ENCODE results near the gene ARHGAP26.
A peak's percentile ranks its signal among the peaks of the same experiment; 100 is the strongest.

Gene ARHGAP26

DNA sequence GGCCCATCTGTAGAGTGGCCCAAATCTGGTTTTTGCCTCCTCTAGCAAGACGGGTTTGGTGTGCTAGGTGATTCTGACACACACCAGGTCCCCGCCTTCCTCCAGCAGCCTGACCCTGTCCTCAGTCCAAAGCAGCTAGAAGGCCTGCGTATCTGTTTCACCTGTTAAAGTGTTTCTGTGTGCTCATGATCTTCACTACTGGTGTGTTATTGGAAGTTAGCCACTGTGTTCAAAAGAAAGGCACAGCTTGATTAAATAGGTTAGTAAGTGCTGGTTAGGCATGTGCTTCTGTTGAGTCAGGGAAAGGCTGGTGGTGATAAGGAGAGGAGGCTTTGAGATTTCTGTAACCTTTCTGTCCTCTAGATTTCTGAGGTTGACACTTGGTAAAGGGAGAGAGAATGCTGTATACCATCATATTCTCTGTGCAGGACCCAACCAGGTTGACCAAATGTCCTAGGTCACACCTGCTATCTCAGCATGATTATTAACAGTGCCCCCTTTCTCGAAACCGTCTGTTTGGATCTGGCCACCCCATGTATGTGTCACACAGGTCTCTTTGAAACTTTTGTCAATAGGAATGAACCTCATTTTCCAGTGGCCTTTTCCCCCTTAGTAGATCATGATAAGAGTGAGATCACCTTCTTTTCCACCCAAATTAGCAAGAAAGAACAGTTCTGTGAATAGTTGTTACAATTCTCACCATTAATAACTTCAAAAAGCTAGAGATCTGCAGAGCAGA, 58.8 kb downstream of the ARHGAP26 start:
- no peak overlapping the region for H4K91ac ChIP-seq (ENCODE audit: low read length)
- peaks cover 27% of the 10 kb centered on the region for H3K4me1 ChIP-seq (ENCODE audit: control insufficient read depth, insufficient read depth, low read depth, low read length)
- no peak overlapping the region for H3K18ac ChIP-seq (ENCODE audit: low read depth in 1 of 2, low read length in 2 of 2)
- H3K4ac ChIP-seq (ENCODE audit: low read depth in 1 of 2, low read length in 2 of 2), result no peak overlapping the region
- H4K8ac ChIP-seq (ENCODE audit: low read length), result no peak overlapping the region
- no peak overlapping the region for H2AFZ ChIP-seq (ENCODE audit: low read depth, low read length)
- peaks cover 30% of the 10 kb centered on the region for H3K79me1 ChIP-seq (replicated peaks; ENCODE audit: low read length, poor library complexity, severe bottlenecking)
- no peaks in the 10 kb centered on the region for H3K9me3 ChIP-seq (ENCODE audit: control insufficient read depth, low read length)
- peak overlapping the region in 1 of 2 experiments; percentile 47 for H2BK12ac ChIP-seq (ENCODE audit: low read length in 2 of 2)
- no peak overlapping the region for H3K14ac ChIP-seq (ENCODE audit: low read length in 2 of 2)
- DNase-seq, result no peak
- no peak overlapping the region for H2BK15ac ChIP-seq (ENCODE audit: low read depth, poor library complexity, severe bottlenecking)
- 97% methylated on average over 5 of the region's 5 CpGs for WGBS
- H3K23ac ChIP-seq (ENCODE audit: low read length in 2 of 2), result peak overlapping the region in 1 of 2 experiments; percentile 50
- H3K27ac ChIP-seq (ENCODE audit: low read length, poor library complexity, severe bottlenecking), result no peak overlapping the region
- no peak overlapping the region for H2BK5ac ChIP-seq (ENCODE audit: low read depth, low read length, poor library complexity, severe bottlenecking)
- no peaks in the 10 kb centered on the region for H3K27me3 ChIP-seq (ENCODE audit: control insufficient read depth in 1 of 2, insufficient read depth in 1 of 2, low read length in 2 of 2)
- H3K4me2 ChIP-seq (ENCODE audit: low read length, poor library complexity, severe bottlenecking), result no peak overlapping the region
- H3K9ac ChIP-seq (ENCODE audit: low read length), result no peak overlapping the region
- no peak overlapping the region for H3K4me3 ChIP-seq (ENCODE audit: insufficient read depth in 1 of 2, low read depth in 1 of 2, low read length in 2 of 2)
- no peaks in the 10 kb centered on the region for H3K36me3 ChIP-seq (ENCODE audit: control insufficient read depth in 1 of 2, insufficient read depth in 2 of 2, low read depth in 1 of 2, low read length in 2 of 2)
- H2AK5ac ChIP-seq (ENCODE audit: low read length, severe bottlenecking), result peak overlapping the region; percentile 97
- H2BK120ac ChIP-seq (ENCODE audit: low read depth, low read length), result no peak overlapping the region

DNA sequence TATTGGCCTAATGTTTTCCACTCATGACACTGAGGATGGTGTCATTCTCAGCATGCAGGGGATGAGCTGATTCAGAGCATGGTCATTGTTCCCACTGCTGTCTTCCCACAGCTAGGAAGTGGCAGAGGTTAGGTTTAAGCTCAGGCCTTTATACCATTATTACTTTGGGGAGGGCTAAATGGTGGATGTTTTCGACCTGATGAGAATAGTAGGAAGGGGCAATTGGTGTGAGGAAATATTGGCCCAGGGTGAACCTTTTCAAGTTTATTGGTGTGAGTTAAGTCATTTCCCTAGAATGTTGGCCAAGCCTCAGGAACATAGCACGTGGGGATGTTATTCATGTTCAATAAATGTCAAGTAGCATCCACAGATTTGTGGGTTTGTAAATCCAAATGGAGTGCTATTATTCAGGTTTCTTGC, 59.6 kb downstream of the ARHGAP26 start:
- no peak for DNase-seq
- no peak overlapping the region for H2BK15ac ChIP-seq (ENCODE audit: low read depth, poor library complexity, severe bottlenecking)

DNA sequence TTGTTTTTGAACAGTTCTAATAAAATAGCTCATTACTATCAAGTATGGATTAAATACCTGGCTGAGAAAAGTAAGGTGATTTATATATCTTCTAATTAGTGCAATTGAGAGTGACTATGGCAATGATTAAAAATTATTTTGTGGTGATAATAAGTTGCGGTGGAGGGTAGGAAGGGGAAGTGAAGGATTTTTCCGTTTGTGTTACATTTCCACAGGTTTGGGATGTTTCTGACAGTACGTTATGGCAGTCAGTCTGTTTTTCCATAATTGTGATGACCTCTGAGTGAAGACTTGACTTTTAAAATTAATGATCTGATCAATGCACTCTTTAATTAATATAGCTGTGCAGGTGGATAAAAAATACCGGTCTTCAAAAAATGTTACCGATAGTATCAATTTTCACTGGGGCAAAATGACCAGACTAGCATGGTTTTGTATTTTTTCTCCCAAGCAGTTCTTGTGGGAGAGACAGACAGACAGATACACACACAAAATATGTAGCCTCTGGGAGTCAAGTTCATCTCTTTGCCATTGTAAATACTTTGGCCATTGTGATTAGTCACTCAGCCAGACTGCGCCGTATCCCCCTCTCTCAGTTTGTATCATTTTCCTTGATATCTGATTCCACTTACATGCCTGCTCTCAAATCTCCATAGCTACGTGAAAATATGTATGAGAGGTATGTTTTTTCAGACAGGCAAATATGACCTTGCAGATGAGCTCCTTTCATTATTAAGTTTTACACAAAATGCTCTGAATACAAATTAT, 60.2 kb downstream of the ARHGAP26 start:
- DNase-seq, result peak; percentile 22
- Histone ChIP-seq H2BK120ac (ENCODE audit: low read depth, low read length) (no peak overlapping the region), H3K4ac (ENCODE audit: low read depth in 1 of 2, low read length in 2 of 2) (no peak overlapping the region), H2BK5ac (ENCODE audit: low read depth, low read length, poor library complexity, severe bottlenecking) (no peak overlapping the region), H3K9me3 (ENCODE audit: control insufficient read depth, low read length) (no peaks in the 10 kb centered on the region), H3K36me3 (ENCODE audit: control insufficient read depth in 1 of 2, insufficient read depth in 2 of 2, low read depth in 1 of 2, low read length in 2 of 2) (no peaks in the 10 kb centered on the region), H2AFZ (ENCODE audit: low read depth, low read length) (no peak overlapping the region), H2AK5ac (ENCODE audit: low read length, severe bottlenecking) (no peak overlapping the region), H3K27ac (ENCODE audit: low read length, poor library complexity, severe bottlenecking) (peak overlapping the region; percentile 43), H3K23ac (ENCODE audit: low read length in 2 of 2) (no peak overlapping the region), H2BK15ac (ENCODE audit: low read depth, poor library complexity, severe bottlenecking) (no peak overlapping the region), H3K14ac (ENCODE audit: low read length in 2 of 2) (no peak overlapping the region), H4K8ac (ENCODE audit: low read length) (no peak overlapping the region), H3K27me3 (ENCODE audit: control insufficient read depth in 1 of 2, insufficient read depth in 1 of 2, low read length in 2 of 2) (no peaks in the 10 kb centered on the region), H2BK12ac (ENCODE audit: low read length in 2 of 2) (no peak overlapping the region), H3K9ac (ENCODE audit: low read length) (peak overlapping the region; percentile 44), H3K18ac (ENCODE audit: low read depth in 1 of 2, low read length in 2 of 2) (no peak overlapping the region), H3K4me1 (ENCODE audit: control insufficient read depth, insufficient read depth, low read depth, low read length) (peaks cover 19% of the 10 kb centered on the region), H3K4me3 (ENCODE audit: insufficient read depth in 1 of 2, low read depth in 1 of 2, low read length in 2 of 2) (peak overlapping the region in 1 of 2 experiments; percentile 19), H3K4me2 (ENCODE audit: low read length, poor library complexity, severe bottlenecking) (peak overlapping the region; percentile 23), H3K79me1 (replicated peaks; ENCODE audit: low read length, poor library complexity, severe bottlenecking) (peaks cover 29% of the 10 kb centered on the region), H4K91ac (ENCODE audit: low read length) (no peak overlapping the region)
- WGBS, result 88% methylated on average over 7 of the region's 8 CpGs

More for the DNA sequence above, 59.6 kb downstream of the ARHGAP26 start:
- Histone ChIP-seq H2BK12ac (ENCODE audit: low read length in 2 of 2) (no peak overlapping the region), H2AFZ (ENCODE audit: low read depth, low read length) (no peak overlapping the region), H3K14ac (ENCODE audit: low read length in 2 of 2) (peak overlapping the region in 1 of 2 experiments; percentile 6), H3K18ac (ENCODE audit: low read depth in 1 of 2, low read length in 2 of 2) (no peak overlapping the region), H2AK5ac (ENCODE audit: low read length, severe bottlenecking) (peak overlapping the region; percentile 62), H3K23ac (ENCODE audit: low read length in 2 of 2) (no peak overlapping the region), H3K27ac (ENCODE audit: low read length, poor library complexity, severe bottlenecking) (peak overlapping the region; percentile 2), H3K36me3 (ENCODE audit: control insufficient read depth in 1 of 2, insufficient read depth in 2 of 2, low read depth in 1 of 2, low read length in 2 of 2) (no peaks in the 10 kb centered on the region), H2BK120ac (ENCODE audit: low read depth, low read length) (no peak overlapping the region), H3K79me1 (replicated peaks; ENCODE audit: low read length, poor library complexity, severe bottlenecking) (peaks cover 33% of the 10 kb centered on the region), H3K9ac (ENCODE audit: low read length) (peak overlapping the region; percentile 44), H3K4me3 (ENCODE audit: insufficient read depth in 1 of 2, low read depth in 1 of 2, low read length in 2 of 2) (peak overlapping the region in 1 of 2 experiments; percentile 19), H3K4me2 (ENCODE audit: low read length, poor library complexity, severe bottlenecking) (no peak overlapping the region), H3K9me3 (ENCODE audit: control insufficient read depth, low read length) (no peaks in the 10 kb centered on the region), H3K4me1 (ENCODE audit: control insufficient read depth, insufficient read depth, low read depth, low read length) (peaks cover 22% of the 10 kb centered on the region), H4K8ac (ENCODE audit: low read length) (no peak overlapping the region), H2BK5ac (ENCODE audit: low read depth, low read length, poor library complexity, severe bottlenecking) (no peak overlapping the region), H3K27me3 (ENCODE audit: control insufficient read depth in 1 of 2, insufficient read depth in 1 of 2, low read length in 2 of 2) (no peaks in the 10 kb centered on the region), H3K4ac (ENCODE audit: low read depth in 1 of 2, low read length in 2 of 2) (no peak overlapping the region), H4K91ac (ENCODE audit: low read length) (no peak overlapping the region)
- 69% methylated on average over 2 of the region's 2 CpGs for WGBS

DNA sequence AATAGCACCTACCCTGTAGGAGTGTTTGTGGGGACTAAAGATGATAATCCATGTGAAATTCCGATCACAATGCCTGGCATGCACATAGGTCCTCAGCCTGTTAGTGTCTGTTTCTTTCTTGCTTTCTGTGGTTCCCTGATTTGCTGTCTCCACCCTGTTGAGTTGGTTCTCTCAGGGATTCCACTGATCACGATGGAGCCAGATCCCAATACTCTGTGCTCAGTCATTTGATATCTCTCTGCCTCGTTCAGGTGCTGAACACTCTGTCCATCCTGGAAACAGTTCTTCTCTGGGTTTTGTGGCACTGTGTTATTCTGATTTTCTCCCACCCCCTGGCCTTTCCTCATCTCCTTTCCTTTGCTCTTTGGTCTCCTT, 60.8 kb downstream of the ARHGAP26 start:
- H2BK120ac ChIP-seq (ENCODE audit: low read depth, low read length), result no peak overlapping the region
- H3K18ac ChIP-seq (ENCODE audit: low read depth in 1 of 2, low read length in 2 of 2), result no peak overlapping the region
- H2AK5ac ChIP-seq (ENCODE audit: low read length, severe bottlenecking), result peak overlapping the region; percentile 87
- no peak overlapping the region for H3K4ac ChIP-seq (ENCODE audit: low read depth in 1 of 2, low read length in 2 of 2)
- no peaks in the 10 kb centered on the region for H3K36me3 ChIP-seq (ENCODE audit: control insufficient read depth in 1 of 2, insufficient read depth in 2 of 2, low read depth in 1 of 2, low read length in 2 of 2)
- H2BK5ac ChIP-seq (ENCODE audit: low read depth, low read length, poor library complexity, severe bottlenecking), result no peak overlapping the region
- DNase-seq, result no peak
- no peak overlapping the region for H4K8ac ChIP-seq (ENCODE audit: low read length)
- no peak overlapping the region for H4K91ac ChIP-seq (ENCODE audit: low read length)
- no peak overlapping the region for H2BK15ac ChIP-seq (ENCODE audit: low read depth, poor library complexity, severe bottlenecking)
- H3K79me1 ChIP-seq (replicated peaks; ENCODE audit: low read length, poor library complexity, severe bottlenecking), result peaks cover 29% of the 10 kb centered on the region
- no peak overlapping the region for H3K14ac ChIP-seq (ENCODE audit: low read length in 2 of 2)
- H3K4me2 ChIP-seq (ENCODE audit: low read length, poor library complexity, severe bottlenecking), result peak overlapping the region; percentile 23
- peaks cover 16% of the 10 kb centered on the region for H3K4me1 ChIP-seq (ENCODE audit: control insufficient read depth, insufficient read depth, low read depth, low read length)
- no peak overlapping the region for H3K4me3 ChIP-seq (ENCODE audit: insufficient read depth in 1 of 2, low read depth in 1 of 2, low read length in 2 of 2)
- peak overlapping the region; percentile 44 for H3K9ac ChIP-seq (ENCODE audit: low read length)
- H3K9me3 ChIP-seq (ENCODE audit: control insufficient read depth, low read length), result no peaks in the 10 kb centered on the region
- H2BK12ac ChIP-seq (ENCODE audit: low read length in 2 of 2), result no peak overlapping the region
- peak overlapping the region; percentile 43 for H3K27ac ChIP-seq (ENCODE audit: low read length, poor library complexity, severe bottlenecking)
- H3K27me3 ChIP-seq (ENCODE audit: control insufficient read depth in 1 of 2, insufficient read depth in 1 of 2, low read length in 2 of 2), result no peaks in the 10 kb centered on the region
- WGBS, result 90% methylated on average over 3 of the region's 3 CpGs
- H2AFZ ChIP-seq (ENCODE audit: low read depth, low read length), result no peak overlapping the region
- no peak overlapping the region for H3K23ac ChIP-seq (ENCODE audit: low read length in 2 of 2)
